Stimulated activated CD8-positive, alpha-beta memory T cell treated with anti-CD3 and anti-CD28 coated beads, Interleukin-4, amount 100 ng/mL, for 4 hours (primary cell): Measurements from ENCODE around the gene RYR3.

ENCODE experiments used
- DNase-seq, 2 donors: peaks; one replicate each; pipeline ENCODE4 v3.0.0-alpha.2; 2020; ENCODE audit warnings: low read depth in 2 of 2, low spot score in 1 of 2

The RYR3 gene

GRCh38 chr15:33310481-33311311 lies at the start of gene RYR3:
Gene RYR3, plus strand, starts transcription at chr15:33310967. Its CDS starts 79 bp downstream, at chr15:33311046.
- DNase-seq: no peak

GRCh38 chr15:33262306-33262705 lies 48.5 kb upstream of the RYR3 start:
- no peak for DNase-seq

GRCh38 chr15:33277689-33278088 lies 33.1 kb upstream of the RYR3 start:
- DNase-seq: no peak

- no peak for DNase-seq
Observed at GRCh38 chr15:33278816-33279612, 31.8 kb upstream of the RYR3 start.

GRCh38 chr15:33279613-33280205 lies 31.1 kb upstream of the RYR3 start:
- no peak for DNase-seq

- no peak for DNase-seq
Observed at GRCh38 chr15:33282226-33283020, 28.3 kb upstream of the RYR3 start.

GRCh38 chr15:33283576-33283975 lies 27.2 kb upstream of the RYR3 start:
- DNase-seq: no peak

GRCh38 chr15:33284336-33284735 lies 26.4 kb upstream of the RYR3 start:
- no peak for DNase-seq

GRCh38 chr15:33292717-33293307 lies 18.0 kb upstream of the RYR3 start:
- no peak for DNase-seq

- DNase-seq: no peak
Observed at GRCh38 chr15:33293713-33294334, 16.9 kb upstream of the RYR3 start.

GRCh38 chr15:33296050-33296449 lies 14.7 kb upstream of the RYR3 start:
- DNase-seq: no peak

- DNase-seq: no peak
Observed at GRCh38 chr15:33296856-33297255, 13.9 kb upstream of the RYR3 start.

- no peak for DNase-seq
Observed at GRCh38 chr15:33298631-33299030, 12.1 kb upstream of the RYR3 start.

GRCh38 chr15:33304924-33305323 lies 5.8 kb upstream of the RYR3 start:
- DNase-seq: no peak

- DNase-seq: no peak
Observed at GRCh38 chr15:33309602-33310276, 1.0 kb upstream of the RYR3 start.

GRCh38 chr15:33311312-33311971 lies 675 bp downstream of the RYR3 start:
- no peak for DNase-seq

- DNase-seq: no peak
Observed at GRCh38 chr15:33313491-33313890, 2.7 kb downstream of the RYR3 start.

GRCh38 chr15:33314069-33314468 lies 3.3 kb downstream of the RYR3 start:
- no peak for DNase-seq

- no peak for DNase-seq
Observed at GRCh38 chr15:33315044-33315443, 4.3 kb downstream of the RYR3 start.
